ENCODE results near the gene TGFB1. TPM values are rescaled to one million over a fixed set of nuclear protein-coding genes. Genes with fewer than 3 reads are reported as not detected.
"Not testable (repeated sequence)": the region's sequence is repeated elsewhere in the genome, so short reads cannot be mapped to it uniquely, and the experiment has no call there.

Gene TGFB1
- total RNA-seq, 1 experiment from 2014 or later = 15.0 TPM

DNA sequence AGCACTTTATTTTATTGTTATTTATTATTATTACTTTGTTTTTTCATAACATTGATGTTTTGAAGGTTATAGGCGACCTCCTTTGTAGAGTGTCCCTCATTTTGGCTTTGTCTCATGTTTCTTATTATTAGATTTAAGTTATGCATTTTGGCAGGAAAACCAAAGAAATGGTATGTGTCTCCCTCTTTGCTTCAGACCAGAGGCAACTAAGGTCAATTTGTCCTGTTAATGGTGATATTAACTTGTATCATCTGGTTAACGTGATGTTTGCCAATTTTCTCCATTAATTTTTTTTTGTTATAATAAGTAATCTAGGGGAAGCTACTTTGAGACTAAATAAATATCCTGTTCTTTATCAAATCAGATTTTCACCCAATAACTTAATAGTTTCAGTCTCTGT, 18.8 kb upstream of the TGFB1 start:
- no peaks in the 10 kb centered on the region for H3K4me1 Mint-ChIP-seq (ENCODE audit: low read depth, unreplicated experiment)
- no peaks in the 10 kb centered on the region for H3K9me3 ChIP-seq
- no peaks in the 10 kb centered on the region for H3K27me3 Mint-ChIP-seq (ENCODE audit: insufficient read depth, unreplicated experiment)
- ChIA-PET CTCF (no interaction called here), POLR2A (no interaction called here)
- H3K36me3 Mint-ChIP-seq (ENCODE audit: insufficient read depth, unreplicated experiment) = no peaks in the 10 kb centered on the region
- no TSS peak for BruUV-seq (replicated peaks)
- DNase-seq = no peak
- H3K4me3 Mint-ChIP-seq (ENCODE audit: unreplicated experiment) = no peak overlapping the region
- H3K4me3 ChIP-seq (ENCODE audit: low read depth, low read length) = no peak overlapping the region
- no peaks in the 10 kb centered on the region for H3K36me3 ChIP-seq (ENCODE audit: control insufficient read depth, insufficient read depth, low read length)
- peaks cover 7% of the 10 kb centered on the region for H3K4me1 ChIP-seq
- TF ChIP-seq, protein P1, sequence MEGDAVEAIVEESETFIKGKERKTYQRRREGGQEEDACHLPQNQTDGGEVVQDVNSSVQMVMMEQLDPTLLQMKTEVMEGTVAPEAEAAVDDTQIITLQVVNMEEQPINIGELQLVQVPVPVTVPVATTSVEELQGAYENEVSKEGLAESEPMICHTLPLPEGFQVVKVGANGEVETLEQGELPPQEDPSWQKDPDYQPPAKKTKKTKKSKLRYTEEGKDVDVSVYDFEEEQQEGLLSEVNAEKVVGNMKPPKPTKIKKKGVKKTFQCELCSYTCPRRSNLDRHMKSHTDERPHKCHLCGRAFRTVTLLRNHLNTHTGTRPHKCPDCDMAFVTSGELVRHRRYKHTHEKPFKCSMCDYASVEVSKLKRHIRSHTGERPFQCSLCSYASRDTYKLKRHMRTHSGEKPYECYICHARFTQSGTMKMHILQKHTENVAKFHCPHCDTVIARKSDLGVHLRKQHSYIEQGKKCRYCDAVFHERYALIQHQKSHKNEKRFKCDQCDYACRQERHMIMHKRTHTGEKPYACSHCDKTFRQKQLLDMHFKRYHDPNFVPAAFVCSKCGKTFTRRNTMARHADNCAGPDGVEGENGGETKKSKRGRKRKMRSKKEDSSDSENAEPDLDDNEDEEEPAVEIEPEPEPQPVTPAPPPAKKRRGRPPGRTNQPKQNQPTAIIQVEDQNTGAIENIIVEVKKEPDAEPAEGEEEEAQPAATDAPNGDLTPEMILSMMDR (IDR thresholded peaks at IDR 0.05; ENCODE audit: insufficient read depth in 1 of 2, low read depth in 1 of 2, low read length in 1 of 2, severe bottlenecking in 1 of 2, unreplicated experiment in 1 of 2) = no peak
- no peaks in the 10 kb centered on the region for H3K9me3 Mint-ChIP-seq (ENCODE audit: unreplicated experiment)
- no peak overlapping the region for H3K27ac Mint-ChIP-seq (ENCODE audit: unreplicated experiment)
- no peaks in the 10 kb centered on the region for H3K27me3 ChIP-seq (replicated peaks; ENCODE audit: control insufficient read depth, insufficient read depth, low read length)
- intact Hi-C loops (cut with micrococcal nuclease; ENCODE audit: unreplicated experiment) = no loop called here

DNA sequence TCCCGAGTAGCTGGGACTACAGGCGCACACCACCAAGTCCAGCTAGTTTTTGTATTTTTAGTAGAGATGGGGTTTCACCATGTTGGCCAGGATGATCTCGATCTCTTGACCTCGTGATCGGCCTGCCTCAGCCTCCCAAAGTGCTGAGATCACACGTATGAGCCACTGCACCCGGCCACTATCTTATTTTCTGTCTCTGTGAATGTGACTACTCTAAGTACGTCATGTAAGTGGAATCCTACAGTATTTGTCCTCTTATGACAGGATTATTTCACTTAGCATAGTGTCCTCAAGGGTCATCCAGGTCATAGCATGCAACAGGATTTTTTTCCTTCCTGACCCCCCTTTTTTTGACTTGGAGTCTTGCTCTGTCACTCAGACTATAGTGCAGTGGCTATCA, 17.8 kb upstream of the TGFB1 start:
- POLR2A ChIA-PET = no interaction called here
- H3K4me3 Mint-ChIP-seq (ENCODE audit: unreplicated experiment) = no peak overlapping the region

DNA sequence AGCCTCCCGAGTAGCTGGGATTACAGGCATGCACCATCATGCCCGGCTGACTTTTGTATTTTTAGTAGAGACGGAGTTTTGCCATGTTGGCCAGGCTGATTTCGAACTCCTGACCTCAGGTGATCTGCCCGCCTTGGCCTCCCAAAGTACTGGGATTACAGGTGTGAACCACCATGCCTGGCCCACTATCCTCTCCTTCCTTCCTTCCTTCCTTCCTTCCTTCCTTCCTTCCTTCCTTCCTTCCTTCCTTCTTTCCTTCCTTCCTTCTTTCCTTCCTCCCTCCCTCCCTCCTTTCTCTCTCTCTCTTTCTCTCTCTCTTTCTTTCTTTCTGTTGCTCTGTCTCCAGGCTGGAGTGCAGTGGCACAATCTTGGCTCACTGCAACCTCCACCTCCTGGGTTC, 17.4 kb upstream of the TGFB1 start:
- H3K4me3 ChIP-seq (ENCODE audit: low read depth, low read length); H3K27me3 ChIP-seq (replicated peaks; ENCODE audit: control insufficient read depth, insufficient read depth, low read length); DNase-seq; H3K27me3 Mint-ChIP-seq (ENCODE audit: insufficient read depth, unreplicated experiment); H3K27ac Mint-ChIP-seq (ENCODE audit: unreplicated experiment); H3K9me3 ChIP-seq; H3K36me3 Mint-ChIP-seq (ENCODE audit: insufficient read depth, unreplicated experiment); H3K36me3 ChIP-seq (ENCODE audit: control insufficient read depth, insufficient read depth, low read length); intact Hi-C loops (cut with micrococcal nuclease; ENCODE audit: unreplicated experiment); H3K4me1 Mint-ChIP-seq (ENCODE audit: low read depth, unreplicated experiment); BruUV-seq (replicated peaks); CTCF ChIA-PET; H3K4me3 Mint-ChIP-seq (ENCODE audit: unreplicated experiment); POLR2A ChIA-PET; H3K9me3 Mint-ChIP-seq (ENCODE audit: unreplicated experiment): not testable (repeated sequence)
- H3K4me1 ChIP-seq = peaks cover 10% of the 10 kb centered on the region

More for the DNA sequence above, 17.8 kb upstream of the TGFB1 start:
- Histone ChIP-seq H3K4me1 (peaks cover 10% of the 10 kb centered on the region), H3K27me3 (replicated peaks; ENCODE audit: control insufficient read depth, insufficient read depth, low read length) (no peaks in the 10 kb centered on the region), H3K36me3 (ENCODE audit: control insufficient read depth, insufficient read depth, low read length) (no peaks in the 10 kb centered on the region), H3K9me3 (no peaks in the 10 kb centered on the region), H3K4me3 (ENCODE audit: low read depth, low read length) (no peak overlapping the region)
- H3K4me1 Mint-ChIP-seq (ENCODE audit: low read depth, unreplicated experiment) = no peaks in the 10 kb centered on the region
- no TSS peak for BruUV-seq (replicated peaks)
- intact Hi-C loops (cut with micrococcal nuclease; ENCODE audit: unreplicated experiment) = no loop called here
- CTCF ChIA-PET = no interaction called here
- no peak overlapping the region for H3K27ac Mint-ChIP-seq (ENCODE audit: unreplicated experiment)
- no peaks in the 10 kb centered on the region for H3K27me3 Mint-ChIP-seq (ENCODE audit: insufficient read depth, unreplicated experiment)
- no peak for DNase-seq
- TF ChIP-seq, protein P1 (IDR thresholded peaks at IDR 0.05; ENCODE audit: insufficient read depth in 1 of 2, low read depth in 1 of 2, low read length in 1 of 2, severe bottlenecking in 1 of 2, unreplicated experiment in 1 of 2) = no peak
- H3K9me3 Mint-ChIP-seq (ENCODE audit: unreplicated experiment) = no peaks in the 10 kb centered on the region
- H3K36me3 Mint-ChIP-seq (ENCODE audit: insufficient read depth, unreplicated experiment) = no peaks in the 10 kb centered on the region

DNA sequence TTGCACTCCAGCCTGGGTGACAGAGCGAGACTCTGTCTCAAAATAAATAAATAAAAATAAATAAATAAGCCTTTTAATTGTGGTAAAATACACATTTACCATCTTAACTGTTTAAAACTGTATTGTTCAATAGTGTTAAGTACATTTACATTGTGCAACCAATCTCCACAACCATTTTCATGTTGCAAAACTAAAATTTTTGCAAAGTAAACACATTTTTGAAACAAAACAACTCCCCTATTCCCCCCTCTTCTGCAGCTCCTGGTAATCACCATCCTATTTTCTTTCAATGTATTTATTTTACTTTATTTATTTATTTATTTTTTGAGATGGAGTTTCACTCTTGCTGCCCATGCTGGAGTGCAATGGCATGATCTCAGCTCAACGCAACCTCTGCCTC, 16.0 kb upstream of the TGFB1 start:
- intact Hi-C loops (cut with micrococcal nuclease; ENCODE audit: unreplicated experiment) = no loop called here
- Mint-ChIP-seq H3K9me3 (ENCODE audit: unreplicated experiment) (no peaks in the 10 kb centered on the region), H3K4me1 (ENCODE audit: low read depth, unreplicated experiment) (no peaks in the 10 kb centered on the region), H3K27ac (ENCODE audit: unreplicated experiment) (no peak overlapping the region), H3K4me3 (ENCODE audit: unreplicated experiment) (no peak overlapping the region), H3K36me3 (ENCODE audit: insufficient read depth, unreplicated experiment) (no peaks in the 10 kb centered on the region), H3K27me3 (ENCODE audit: insufficient read depth, unreplicated experiment) (no peaks in the 10 kb centered on the region)
- no peaks in the 10 kb centered on the region for H3K36me3 ChIP-seq (ENCODE audit: control insufficient read depth, insufficient read depth, low read length)
- CTCF ChIA-PET = no interaction called here
- no peaks in the 10 kb centered on the region for H3K27me3 ChIP-seq (replicated peaks; ENCODE audit: control insufficient read depth, insufficient read depth, low read length)
- no peak for DNase-seq
- POLR2A ChIA-PET = no interaction called here
- peaks cover 10% of the 10 kb centered on the region for H3K4me1 ChIP-seq
- no TSS peak for BruUV-seq (replicated peaks)
- no peak overlapping the region for H3K4me3 ChIP-seq (ENCODE audit: low read depth, low read length)
- TF ChIP-seq, protein P1 (IDR thresholded peaks at IDR 0.05; ENCODE audit: insufficient read depth in 1 of 2, low read depth in 1 of 2, low read length in 1 of 2, severe bottlenecking in 1 of 2, unreplicated experiment in 1 of 2) = no peak
- no peaks in the 10 kb centered on the region for H3K9me3 ChIP-seq

All from Caco-2 (cell line).